Parathyroid adenoma (tissue), 2 donors: ENCODE results near the gene TMEM63C.

Experiments
- H2AFZ ChIP-seq: fragments of 300-600 bp; sonication (generic); one replicate; pipeline ENCODE4 v1.7.0; 2017; ENCODE audit warnings: antibody characterized with exemption, mild to moderate bottlenecking
- H3K27ac ChIP-seq: fragments of 300-600 bp; sonication (generic); one replicate; pipeline ENCODE4 v1.7.0; 2017
- H3K27me3 ChIP-seq: fragments of 300-600 bp; sonication (generic); one replicate; pipeline ENCODE4 v1.7.0; 2017; ENCODE audit warnings: low read length; ENCODE audit not compliant: control insufficient read depth, insufficient read depth
- H3K36me3 ChIP-seq: fragments of 300-600 bp; sonication (generic); one replicate; pipeline ENCODE4 v1.7.0; 2017; ENCODE audit warnings: low read length; ENCODE audit not compliant: control insufficient read depth, insufficient read depth
- H3K4me1 ChIP-seq: fragments of 300-600 bp; sonication (generic); one replicate; pipeline ENCODE4 v1.7.0; 2017; ENCODE audit warnings: control low read depth
- H3K4me2 ChIP-seq: fragments of 300-600 bp; sonication (generic); one replicate; pipeline ENCODE4 v1.7.0; 2017; ENCODE audit warnings: low read length
- H3K4me3 ChIP-seq: fragments of 300-600 bp; sonication (generic); one replicate; pipeline ENCODE4 v1.7.0; 2017; ENCODE audit warnings: low read depth, low read length
- H3K79me2 ChIP-seq: fragments of 300-600 bp; sonication (generic); one replicate; pipeline ENCODE4 v1.7.0; 2017; ENCODE audit warnings: control low read depth
- H3K9ac ChIP-seq: fragments of 300-600 bp; sonication (generic); one replicate; pipeline ENCODE4 v1.7.0; 2017; ENCODE audit warnings: mild to moderate bottlenecking
- H3K9me3 ChIP-seq: fragments of 300-600 bp; sonication (generic); one replicate; pipeline ENCODE4 v1.7.0; 2017; ENCODE audit warnings: low read length; ENCODE audit not compliant: control insufficient read depth
- CTCF ChIP-seq: fragments of 300-600 bp; sonication (generic); IDR thresholded peaks from one replicate; pipeline ENCODE4 v1.7.0; 2017; ENCODE audit warnings: antibody characterized with exemption, mild to moderate bottlenecking
- donor health status: primary hyperparathyroidism.

Gene TMEM63C

GRCh38 chr14:77157740-77158139, 23.9 kb upstream of the TMEM63C start:
- Histone ChIP-seq H3K4me2 (no peak overlapping the region), H3K27ac (no peak overlapping the region), H3K4me1 (no peaks in the 10 kb centered on the region), H3K9me3 (no peaks in the 10 kb centered on the region), H3K79me2 (no peaks in the 10 kb centered on the region), H3K4me3 (no peak overlapping the region), H2AFZ (peak overlapping the region; percentile 8), H3K36me3 (no peaks in the 10 kb centered on the region), H3K9ac (no peak overlapping the region), H3K27me3 (no peaks in the 10 kb centered on the region)
- TF ChIP-seq CTCF = no peak

GRCh38 chr14:77158175-77158881, 23.3 kb upstream of the TMEM63C start:
- no peak for TF ChIP-seq CTCF
- no peaks in the 10 kb centered on the region for H3K9me3 ChIP-seq
- no peak overlapping the region for H3K4me2 ChIP-seq
- H3K27ac ChIP-seq = no peak overlapping the region
- H3K9ac ChIP-seq = no peak overlapping the region
- no peaks in the 10 kb centered on the region for H3K27me3 ChIP-seq
- H2AFZ ChIP-seq = peak overlapping the region; percentile 13
- no peaks in the 10 kb centered on the region for H3K4me1 ChIP-seq
- H3K4me3 ChIP-seq = no peak overlapping the region
- H3K36me3 ChIP-seq = no peaks in the 10 kb centered on the region
- H3K79me2 ChIP-seq = no peaks in the 10 kb centered on the region

GRCh38 chr14:77158882-77159255, 22.7 kb upstream of the TMEM63C start:
- no peaks in the 10 kb centered on the region for H3K79me2 ChIP-seq
- H3K4me2 ChIP-seq = no peak overlapping the region
- H3K9me3 ChIP-seq = no peaks in the 10 kb centered on the region
- no peaks in the 10 kb centered on the region for H3K4me1 ChIP-seq
- TF ChIP-seq CTCF = no peak
- H2AFZ ChIP-seq = peak overlapping the region; percentile 13
- no peak overlapping the region for H3K9ac ChIP-seq
- no peak overlapping the region for H3K27ac ChIP-seq
- no peaks in the 10 kb centered on the region for H3K27me3 ChIP-seq
- no peak overlapping the region for H3K4me3 ChIP-seq
- H3K36me3 ChIP-seq = no peaks in the 10 kb centered on the region

- TF ChIP-seq CTCF = no peak
- Histone ChIP-seq H2AFZ (no peak overlapping the region), H3K9me3 (no peaks in the 10 kb centered on the region), H3K4me1 (no peaks in the 10 kb centered on the region), H3K4me2 (no peak overlapping the region), H3K27ac (no peak overlapping the region), H3K36me3 (no peaks in the 10 kb centered on the region), H3K27me3 (no peaks in the 10 kb centered on the region), H3K9ac (no peak overlapping the region), H3K79me2 (no peaks in the 10 kb centered on the region), H3K4me3 (no peak overlapping the region)
Observed at GRCh38 chr14:77161011-77161410, 20.6 kb upstream of the TMEM63C start.

GRCh38 chr14:77170045-77170444, 11.6 kb upstream of the TMEM63C start:
- no peak overlapping the region for H3K4me2 ChIP-seq
- TF ChIP-seq CTCF = no peak
- no peaks in the 10 kb centered on the region for H3K27me3 ChIP-seq
- no peak overlapping the region for H3K27ac ChIP-seq
- no peaks in the 10 kb centered on the region for H3K4me1 ChIP-seq
- no peak overlapping the region for H3K4me3 ChIP-seq
- no peaks in the 10 kb centered on the region for H3K79me2 ChIP-seq
- H3K9me3 ChIP-seq = no peaks in the 10 kb centered on the region
- H3K36me3 ChIP-seq = no peaks in the 10 kb centered on the region
- no peak overlapping the region for H3K9ac ChIP-seq
- H2AFZ ChIP-seq = no peak overlapping the region
